ENCODE data around the gene MANBA. TPM values are rescaled to one million over a fixed set of nuclear protein-coding genes. Genes with fewer than 3 reads are reported as not detected.

The MANBA gene
- total RNA-seq, 2 donors from 2014 or later, result 37.2 to 41.3 TPM

DNA sequence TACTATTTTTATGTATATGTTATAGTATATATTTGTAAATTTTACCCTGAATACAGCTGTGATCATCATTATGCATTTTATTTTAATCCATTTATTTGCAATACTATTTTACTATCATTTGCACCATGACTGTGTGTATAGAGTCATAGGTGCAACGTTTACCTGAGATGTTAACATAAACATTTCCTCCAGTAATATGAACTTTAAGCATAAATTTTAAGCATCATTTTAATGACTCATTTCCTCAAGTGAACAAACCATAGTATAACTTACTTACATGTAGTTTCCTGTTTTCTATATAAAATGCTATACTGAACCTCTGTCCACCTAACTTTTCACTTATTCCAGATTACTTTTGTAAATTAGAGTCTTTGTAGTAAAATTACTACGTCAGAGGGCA lies 166.8 kb downstream of the MANBA start:
- TF ChIP-seq, protein P1, sequence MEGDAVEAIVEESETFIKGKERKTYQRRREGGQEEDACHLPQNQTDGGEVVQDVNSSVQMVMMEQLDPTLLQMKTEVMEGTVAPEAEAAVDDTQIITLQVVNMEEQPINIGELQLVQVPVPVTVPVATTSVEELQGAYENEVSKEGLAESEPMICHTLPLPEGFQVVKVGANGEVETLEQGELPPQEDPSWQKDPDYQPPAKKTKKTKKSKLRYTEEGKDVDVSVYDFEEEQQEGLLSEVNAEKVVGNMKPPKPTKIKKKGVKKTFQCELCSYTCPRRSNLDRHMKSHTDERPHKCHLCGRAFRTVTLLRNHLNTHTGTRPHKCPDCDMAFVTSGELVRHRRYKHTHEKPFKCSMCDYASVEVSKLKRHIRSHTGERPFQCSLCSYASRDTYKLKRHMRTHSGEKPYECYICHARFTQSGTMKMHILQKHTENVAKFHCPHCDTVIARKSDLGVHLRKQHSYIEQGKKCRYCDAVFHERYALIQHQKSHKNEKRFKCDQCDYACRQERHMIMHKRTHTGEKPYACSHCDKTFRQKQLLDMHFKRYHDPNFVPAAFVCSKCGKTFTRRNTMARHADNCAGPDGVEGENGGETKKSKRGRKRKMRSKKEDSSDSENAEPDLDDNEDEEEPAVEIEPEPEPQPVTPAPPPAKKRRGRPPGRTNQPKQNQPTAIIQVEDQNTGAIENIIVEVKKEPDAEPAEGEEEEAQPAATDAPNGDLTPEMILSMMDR (IDR thresholded peaks at IDR 0.05), result no peak
- DNase-seq (ENCODE audit: low spot score), result no peak
- Histone ChIP-seq H3K27me3 (replicated peaks; ENCODE audit: insufficient read depth) (no peaks in the 10 kb centered on the region), H3K27ac (no peak overlapping the region), H3K4me1 (ENCODE audit: control insufficient read depth in 1 of 2, low read depth in 2 of 2) (no peaks in the 10 kb centered on the region), H3K9me3 (no peaks in the 10 kb centered on the region), H3K36me3 (peaks cover 23% of the 10 kb centered on the region), H3K4me3 (no peak overlapping the region)
- no peak for ATAC-seq (ENCODE audit: insufficient number of reproducible peaks, low FRiP score, low read depth)

DNA sequence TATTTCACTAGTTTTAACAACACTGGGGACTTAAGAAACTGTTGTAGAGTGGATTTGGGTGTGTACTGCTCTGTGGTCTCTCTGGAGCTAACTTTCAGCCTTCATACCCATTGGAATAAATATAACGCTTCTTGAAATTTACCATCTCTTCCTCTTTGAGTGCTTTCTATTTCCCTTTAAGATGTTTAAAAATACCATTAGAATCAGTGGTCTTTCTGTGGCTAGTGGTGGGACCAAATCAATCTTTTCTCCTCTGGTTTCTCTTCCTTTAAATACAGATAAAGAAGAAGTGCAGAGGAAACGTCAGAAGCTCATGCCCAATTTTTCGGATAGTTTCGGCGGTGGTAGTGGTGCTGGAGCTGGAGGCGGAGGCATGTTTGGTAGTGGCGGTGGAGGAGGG lies 167.6 kb downstream of the MANBA start:
- Histone ChIP-seq H3K27me3 (replicated peaks; ENCODE audit: insufficient read depth) (no peaks in the 10 kb centered on the region), H3K4me1 (ENCODE audit: control insufficient read depth in 1 of 2, low read depth in 2 of 2) (no peaks in the 10 kb centered on the region), H3K27ac (no peak overlapping the region), H3K4me3 (no peak overlapping the region), H3K9me3 (no peaks in the 10 kb centered on the region), H3K36me3 (peaks cover 18% of the 10 kb centered on the region)
- DNase-seq (ENCODE audit: low spot score), result no peak
- TF ChIP-seq, protein P1 (IDR thresholded peaks at IDR 0.05), result no peak
- ATAC-seq (ENCODE audit: insufficient number of reproducible peaks, low FRiP score, low read depth), result no peak

DNA sequence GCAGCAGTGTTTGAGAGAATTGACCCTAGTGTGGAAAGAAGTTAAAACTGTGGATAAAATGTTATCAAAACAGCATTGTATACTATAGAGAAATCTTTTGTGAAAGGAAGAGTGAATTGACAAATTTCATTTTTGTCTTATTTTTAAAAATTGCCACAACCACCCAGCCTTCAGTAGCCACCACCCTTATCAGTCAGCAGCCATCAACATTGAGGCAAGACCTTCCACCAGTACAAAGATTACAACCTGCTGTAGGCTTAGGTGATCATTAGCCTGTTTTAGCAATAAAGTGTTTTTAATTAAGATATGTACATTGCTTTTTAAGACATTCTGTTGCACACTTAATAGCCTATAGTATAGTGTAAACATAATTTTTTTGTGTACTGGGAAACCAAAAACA lies 168.5 kb downstream of the MANBA start:
- Histone ChIP-seq H3K9me3 (no peaks in the 10 kb centered on the region), H3K4me1 (ENCODE audit: control insufficient read depth in 1 of 2, low read depth in 2 of 2) (no peaks in the 10 kb centered on the region), H3K27ac (no peak overlapping the region), H3K27me3 (replicated peaks; ENCODE audit: insufficient read depth) (no peaks in the 10 kb centered on the region), H3K36me3 (peaks cover 20% of the 10 kb centered on the region), H3K4me3 (no peak overlapping the region)
- DNase-seq (ENCODE audit: low spot score) (no peak), ATAC-seq (ENCODE audit: insufficient number of reproducible peaks, low FRiP score, low read depth) (no peak)
- TF ChIP-seq, protein P1 (IDR thresholded peaks at IDR 0.05), result no peak

DNA sequence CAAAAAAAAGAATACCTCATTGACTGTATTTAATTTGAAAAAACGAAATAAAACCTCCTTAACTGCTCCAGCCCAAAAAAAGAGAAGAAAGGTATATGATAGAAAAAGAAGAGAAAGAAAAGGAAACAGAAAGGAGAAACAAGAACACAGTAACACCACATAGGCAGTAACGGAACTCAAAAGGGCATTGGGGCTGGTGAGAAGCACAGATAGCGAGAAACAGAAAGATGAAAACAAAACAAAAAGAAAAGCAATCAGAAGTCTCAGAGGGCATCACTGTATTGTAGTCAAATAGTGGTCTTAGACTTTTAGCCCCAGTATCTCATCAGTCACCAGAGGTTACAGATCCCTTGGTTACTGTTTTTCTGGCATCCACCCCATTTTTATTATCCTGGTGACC lies 171.0 kb downstream of the MANBA start:
- DNase-seq (ENCODE audit: low spot score) (no peak), ATAC-seq (ENCODE audit: insufficient number of reproducible peaks, low FRiP score, low read depth) (no peak)
- no peak overlapping the region for H3K4me3 ChIP-seq
- H3K27me3 ChIP-seq (replicated peaks; ENCODE audit: insufficient read depth), result no peaks in the 10 kb centered on the region
- H3K27ac ChIP-seq, result no peak overlapping the region
- H3K9me3 ChIP-seq, result no peaks in the 10 kb centered on the region
- H3K36me3 ChIP-seq, result peaks cover 13% of the 10 kb centered on the region
- TF ChIP-seq, protein P1 (IDR thresholded peaks at IDR 0.05), result no peak
- H3K4me1 ChIP-seq (ENCODE audit: control insufficient read depth in 1 of 2, low read depth in 2 of 2), result no peaks in the 10 kb centered on the region

DNA sequence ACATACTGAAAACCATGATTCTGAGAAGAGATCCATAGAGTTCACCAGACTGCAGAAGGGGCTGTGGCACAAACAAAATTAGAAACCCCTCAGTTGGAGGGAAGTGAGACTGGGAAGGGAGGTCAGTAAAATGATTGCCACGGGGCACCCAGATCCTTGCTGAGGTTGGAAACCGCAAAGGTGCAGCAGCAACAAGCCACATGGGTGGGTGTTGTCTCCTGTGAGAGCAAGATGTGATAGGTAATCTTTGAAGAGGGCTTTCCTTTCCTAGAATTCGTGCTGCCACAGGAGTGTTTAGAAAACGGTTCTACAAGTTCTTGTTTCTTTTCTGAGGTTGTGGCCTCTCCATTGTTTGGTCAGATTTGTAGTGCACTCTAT lies 174.1 kb downstream of the MANBA start:
- no peaks in the 10 kb centered on the region for H3K27me3 ChIP-seq (replicated peaks; ENCODE audit: insufficient read depth)
- no peaks in the 10 kb centered on the region for H3K9me3 ChIP-seq
- ATAC-seq (ENCODE audit: insufficient number of reproducible peaks, low FRiP score, low read depth) (no peak), DNase-seq (ENCODE audit: low spot score) (no peak)
- no peak overlapping the region for H3K27ac ChIP-seq
- TF ChIP-seq, protein P1 (IDR thresholded peaks at IDR 0.05), result no peak
- no peaks in the 10 kb centered on the region for H3K4me1 ChIP-seq (ENCODE audit: control insufficient read depth in 1 of 2, low read depth in 2 of 2)
- H3K36me3 ChIP-seq, result peaks cover 28% of the 10 kb centered on the region
- no peak overlapping the region for H3K4me3 ChIP-seq

Data from thoracic aorta (tissue), 2 donors.